Measurements from ENCODE around the gene JUP.

The JUP gene

GRCh38 chr17:41705271-41705991 is 81.1 kb downstream of the JUP start:
- Histone ChIP-seq H3K4me2 (ENCODE audit: low read depth, low read length, poor library complexity, severe bottlenecking) (no peak overlapping the region), H2AFZ (ENCODE audit: low read depth, low read length, severe bottlenecking) (no peak overlapping the region), H3K9ac (ENCODE audit: low read length) (no peak overlapping the region), H3K9me2 (replicated peaks; ENCODE audit: insufficient read depth, low read length) (no peaks in the 10 kb centered on the region), H3K27ac (ENCODE audit: low read depth, low read length) (no peak overlapping the region), H3F3A (ENCODE audit: insufficient read depth) (no peaks in the 10 kb centered on the region), H3K27me3 (ENCODE audit: low read length) (no peaks in the 10 kb centered on the region), H3K9me3 (ENCODE audit: insufficient read depth, low read length) (no peaks in the 10 kb centered on the region), H4K20me1 (ENCODE audit: low read depth, low read length) (no peaks in the 10 kb centered on the region), H3K36me3 (ENCODE audit: low read length) (no peaks in the 10 kb centered on the region), H3K4me3 (ENCODE audit: insufficient read depth, low read length, poor library complexity, severe bottlenecking) (no peak overlapping the region), H3K79me2 (ENCODE audit: insufficient read depth, low read length) (no peaks in the 10 kb centered on the region)
- no peak for TF ChIP-seq CTCF (IDR thresholded peaks at IDR 0.05; ENCODE audit: insufficient read depth, low read length, poor library complexity, severe bottlenecking)
- TF ChIP-seq EZH2phosphoT487 (conservative IDR thresholded peaks at IDR 0.05; ENCODE audit: low read length), result no peak

Measured in SU-DHL-6 (cell line).